ENCODE data around the gene PACC1.

GRCh38 chr1:212430416-212430815 is 15.7 kb upstream of the PACC1 start:
- TF ChIP-seq CTCF (IDR thresholded peaks at IDR 0.05), result no peak
- no peak for TF ChIP-seq POLR2A (IDR thresholded peaks at IDR 0.05)
